H1 (cell line): Measurements from ENCODE around the gene TXN2. TPM values are rescaled to one million over a fixed set of nuclear protein-coding genes. Genes with fewer than 3 reads are reported as not detected.

Source experiments
- CTCF ChIA-PET: fragments of 300-600 bp; sonication (Branson Sonifier 250); formaldehyde crosslinking; loops from one replicate; lab custom pipeline; 2021; ENCODE audit not compliant: partially characterized antibody; lab: Charles Lee
- POLR2A ChIA-PET: fragments of 300-600 bp; sonication (Branson Sonifier 250); formaldehyde crosslinking; loops from one replicate; lab custom pipeline; 2021; ENCODE audit warnings: inconsistent platforms; ENCODE audit not compliant: partially characterized antibody; lab: Charles Lee
- DNase-seq, 2 experiments: peaks; one replicate each; pipeline versions ENCODE4 v3.0.0 to v3.0.0-alpha.2; 2010 to 2022; ENCODE audit warnings: low spot score in 2 of 2, low read depth in 1 of 2, mixed read lengths in 1 of 2
- FAIRE-seq: peaks from 2 replicates; lab custom pipeline; 2011; peaks lifted over from hg19 to GRCh38; lab: Jason Lieb, UNC
- H2AFZ ChIP-seq: 2 replicates; pipeline ENCODE4 v1.8.1; 2012; ENCODE audit warnings: low read length, inconsistent platforms
- H2AK5ac ChIP-seq: 2 replicates; pipeline ENCODE4 v1.6.1; 2013; ENCODE audit warnings: low read depth, low read length
- H2BK120ac ChIP-seq: replicated peaks from 2 replicates; pipeline ENCODE3; 2013; ENCODE audit warnings: low read depth, low read length, inconsistent platforms
- H2BK12ac ChIP-seq: 2 replicates; pipeline ENCODE4 v1.6.1; 2013; ENCODE audit warnings: low read depth, low read length
- H2BK15ac ChIP-seq: 2 replicates; pipeline ENCODE4 v1.6.1; 2013; ENCODE audit warnings: low read length
- H2BK20ac ChIP-seq: 2 replicates; pipeline ENCODE4 v1.6.1; 2013; ENCODE audit warnings: low read length
- H2BK5ac ChIP-seq: 2 replicates; pipeline ENCODE4 v1.6.1; 2013; ENCODE audit warnings: low read depth, low read length
- H3K14ac ChIP-seq: 2 replicates; pipeline ENCODE4 v1.6.1; 2013; ENCODE audit warnings: inconsistent platforms; ENCODE audit not compliant: insufficient read length
- H3K18ac ChIP-seq: 2 replicates; pipeline ENCODE4 v1.6.1; 2013; ENCODE audit warnings: low read length; ENCODE audit errors: extremely low read depth
- H3K23ac ChIP-seq: 2 replicates; pipeline ENCODE4 v1.6.1; 2013; ENCODE audit warnings: inconsistent platforms; ENCODE audit not compliant: insufficient read length
- H3K23me2 ChIP-seq: 2 replicates; pipeline ENCODE4 v1.6.1; 2013; ENCODE audit warnings: low read depth, low read length
- H3K27ac ChIP-seq: 2 replicates; pipeline ENCODE4 v1.6.1; 2011; ENCODE audit warnings: low read depth, low read length, inconsistent platforms
- H3K27me3 ChIP-seq, 4 experiments: replicated peaks in 1 of 4; 1 replicate in 1 of 4; 2 replicates in 3 of 4; pipeline versions ENCODE4 v1.6.1 to v1.8.1; 2011 to 2013; ENCODE audit warnings: low read length in 3 of 4, mild to moderate bottlenecking in 3 of 4, inconsistent platforms in 2 of 4, mixed read lengths in 2 of 4, moderate library complexity in 1 of 4; ENCODE audit not compliant: control insufficient read depth in 3 of 4, insufficient read depth in 3 of 4; ENCODE audit errors: extremely low read depth in 1 of 4
- H3K36me3 ChIP-seq, 4 experiments: 2 replicates each; pipeline versions ENCODE4 v1.6.1 to v1.8.1; 2011 to 2013; ENCODE audit warnings: mild to moderate bottlenecking in 4 of 4, low read length in 3 of 4, moderate library complexity in 2 of 4, control low read depth in 1 of 4, inconsistent platforms in 1 of 4; ENCODE audit not compliant: insufficient read depth in 4 of 4, control insufficient read depth in 2 of 4
- H3K4ac ChIP-seq: replicated peaks from 2 replicates; pipeline ENCODE3; 2013; ENCODE audit warnings: low read length, low read depth, mixed read lengths, inconsistent platforms; ENCODE audit not compliant: insufficient read length
- H3K4me1 ChIP-seq, 4 experiments: replicated peaks in 1 of 4; 1 replicate in 1 of 4; 2 replicates in 3 of 4; pipeline versions ENCODE4 v1.6.1 to v1.8.1; 2011 to 2013; ENCODE audit warnings: low read length in 3 of 4, inconsistent platforms in 2 of 4, mixed read lengths in 1 of 4; ENCODE audit not compliant: insufficient read depth in 4 of 4, control insufficient read depth in 3 of 4
- H3K4me2 ChIP-seq, 2 experiments: 2 replicates each; pipeline versions ENCODE4 v1.6.1 to v1.8.1; 2011 to 2013; ENCODE audit warnings: low read depth in 2 of 2, low read length in 2 of 2, control low read depth in 1 of 2, inconsistent platforms in 1 of 2, mild to moderate bottlenecking in 1 of 2; ENCODE audit not compliant: insufficient read depth in 1 of 2
- H3K4me3 ChIP-seq, 4 experiments: fragments of 200-600, 300-600 bp in 1 of 4; sonication (generic), shearing (Covaris generic), sonication (Bioruptor Twin) in 1 of 4; 2 replicates each; pipeline versions ENCODE4 v1.5.1 to v1.8.1; 2011 to 2016; ENCODE audit warnings: low read length in 4 of 4, low read depth in 3 of 4, control low read depth in 2 of 4, inconsistent platforms in 2 of 4, mild to moderate bottlenecking in 2 of 4, mixed read lengths in 1 of 4, moderate library complexity in 1 of 4; ENCODE audit not compliant: insufficient read depth in 2 of 4; ENCODE audit errors: extremely low read depth in 1 of 4
- H3K56ac ChIP-seq: replicated peaks from 2 replicates; pipeline ENCODE3; 2013; ENCODE audit warnings: low read depth, mild to moderate bottlenecking, mixed read lengths, low read length, inconsistent platforms; ENCODE audit not compliant: insufficient read length
- H3K79me1 ChIP-seq: 2 replicates; pipeline ENCODE4 v1.6.1; 2013; ENCODE audit warnings: low read depth, low read length, control low read depth
- H3K79me2 ChIP-seq, 2 experiments: 2 replicates each; pipeline versions ENCODE4 v1.6.1 to v1.8.1; 2012 to 2013; ENCODE audit warnings: low read length in 2 of 2, mild to moderate bottlenecking in 2 of 2, inconsistent platforms in 1 of 2; ENCODE audit not compliant: insufficient read depth in 2 of 2, control insufficient read depth in 1 of 2
- H3K9ac ChIP-seq, 4 experiments: replicated peaks in 1 of 4; 1 replicate in 1 of 4; 2 replicates in 3 of 4; pipeline versions ENCODE4 v1.6.1 to v1.8.1; 2011 to 2013; ENCODE audit warnings: low read depth in 3 of 4, low read length in 3 of 4, control low read depth in 2 of 4, mild to moderate bottlenecking in 2 of 4, moderate library complexity in 2 of 4, inconsistent platforms in 1 of 4; ENCODE audit errors: extremely low read depth in 1 of 4
- H3K9me3 ChIP-seq, 2 experiments: 2 replicates each; pipeline versions ENCODE4 v1.6.1 to v1.8.1; 2012 to 2013; ENCODE audit warnings: mild to moderate bottlenecking in 2 of 2, moderate library complexity in 2 of 2, control low read depth in 1 of 2, inconsistent platforms in 1 of 2, low read depth in 1 of 2, low read length in 1 of 2, mixed read lengths in 1 of 2; ENCODE audit not compliant: insufficient read depth in 2 of 2
- H4K20me1 ChIP-seq, 2 experiments: replicated peaks in 1 of 2; 2 replicates each; pipeline versions ENCODE3 to v1.8.1; 2011 to 2013; ENCODE audit warnings: inconsistent platforms in 2 of 2, low read length in 2 of 2, mild to moderate bottlenecking in 1 of 2; ENCODE audit not compliant: insufficient read depth in 2 of 2, control insufficient read depth in 1 of 2
- H4K5ac ChIP-seq: 2 replicates; pipeline ENCODE4 v1.6.1; 2013; ENCODE audit warnings: low read length, low read depth, mixed read lengths, inconsistent platforms; ENCODE audit not compliant: insufficient read length
- H4K8ac ChIP-seq: 2 replicates; pipeline ENCODE4 v1.8.0; 2013; ENCODE audit warnings: mild to moderate bottlenecking, moderate library complexity, low read length, inconsistent platforms; ENCODE audit not compliant: insufficient read depth; ENCODE audit errors: extremely low read depth
- H4K91ac ChIP-seq: replicated peaks from 2 replicates; pipeline ENCODE3; 2013; ENCODE audit warnings: low read length, mixed read lengths, inconsistent platforms; ENCODE audit not compliant: insufficient read length
- SRF ChIP-seq: IDR thresholded peaks from 2 replicates; pipeline ENCODE4 v1.6.1; 2011; ENCODE audit warnings: mild to moderate bottlenecking, low read depth, low read length, moderate library complexity
- WGBS, 2 experiments: shearing (Covaris generic) in 1 of 2; methylation state at CpG; one replicate each; pipeline versions ENCODE4 v1.1.6 to v1.1.7; 2013 to 2015; ENCODE audit warnings: low lambda C conversion rate in 2 of 2, mixed read lengths in 2 of 2, inconsistent platforms in 1 of 2, low coverage in 1 of 2, missing lambda C conversion rate in 1 of 2; ENCODE audit not compliant: insufficient replicate concordance in 2 of 2, insufficient coverage in 1 of 2, insufficient read length in 1 of 2; ENCODE audit errors: extremely low coverage in 1 of 2, missing lambda C conversion rate in 1 of 2; 5-methylcytosine and 5-hydroxymethylcytosine counted together
- polyA plus RNA-seq, 7 experiments: library from polyadenylated mRNA; depleted of rRNA in 3 of 7; stranded (reverse) in 5 of 7; unstranded in 2 of 7; fragments of >200 nt in 5 of 7; fragments of 200-250 nt in 2 of 7; gene quantifications; 1 replicate in 5 of 7; 2 replicates in 1 of 7; 4 replicates in 1 of 7; pipeline versions ENCODE4 v1.2.1 to v1.2.3, GENCODE V29; 2011 to 2013; ENCODE audit warnings: missing spikeins in 2 of 7, mixed read lengths in 2 of 7
- total RNA-seq: library from RNA; stranded (reverse); fragmentation: NEBNext Ultra II Directional; extraction: Animal tissue kit (Norgen Biotek cat#: 25700); gene quantifications from 2 replicates; pipeline ENCODE4 v1.2.1, GENCODE V29; 2021
- TF ChIP-seq, protein P1 (sequence below): IDR thresholded peaks from 2 replicates; pipeline ENCODE4 v1.6.1; 2012; ENCODE audit warnings: inconsistent platforms

TXN2 gene
- total and polyA plus RNA-seq, 2 of the 8 experiments (the other 6 are each of a cell fraction or from before 2014, with no cell fraction given), result 47.5 to 116 TPM

DNA sequence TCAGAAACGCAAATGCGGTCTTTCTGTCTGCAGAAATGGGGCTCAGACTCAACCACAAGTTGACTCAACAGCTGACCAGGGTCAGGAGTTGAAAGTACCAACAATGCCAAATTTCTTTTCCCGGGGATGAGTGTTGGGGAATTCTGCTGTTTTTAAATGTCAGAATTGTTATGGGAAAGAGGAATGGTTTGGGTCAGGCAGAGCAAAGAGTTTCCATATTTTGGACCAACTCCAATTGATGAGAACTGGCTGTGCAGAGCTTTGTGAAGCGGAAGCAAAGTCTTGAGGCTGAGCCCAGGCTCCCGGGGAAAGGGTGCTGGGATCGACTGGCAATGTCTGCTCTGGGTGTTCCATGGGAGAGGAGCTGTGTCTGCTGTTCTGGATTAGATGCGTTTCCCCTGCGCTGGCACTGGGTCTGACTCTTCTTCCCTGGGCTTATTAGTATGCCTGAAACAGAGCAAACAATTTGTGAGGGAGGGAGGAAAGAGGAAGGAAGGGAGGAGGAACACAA, 36.2 kb downstream of the TXN2 start:
- H4K8ac ChIP-seq, result no peak overlapping the region
- ChIA-PET CTCF (interaction anchor here (1.1 to 1.9 kb wide), 4 partner anchors 12 to 168 kb away, joined by 3 to 5 read pairs (median 4); no protein-coding TSS in a partner anchor), POLR2A (interaction anchor here (0.7 to 2.0 kb wide), 5 partner anchors 10 to 68 kb away, joined by 3 to 8 read pairs (median 5); no protein-coding TSS in a partner anchor)
- no peak overlapping the region for H3K27ac ChIP-seq
- H3K36me3 ChIP-seq, result no peaks in the 10 kb centered on the region
- H4K20me1 ChIP-seq, result no peaks in the 10 kb centered on the region
- H4K5ac ChIP-seq, result no peak overlapping the region
- no peak overlapping the region for H3K18ac ChIP-seq
- no peaks in the 10 kb centered on the region for H3K27me3 ChIP-seq
- no peak overlapping the region for H2AK5ac ChIP-seq
- TF ChIP-seq, protein P1, sequence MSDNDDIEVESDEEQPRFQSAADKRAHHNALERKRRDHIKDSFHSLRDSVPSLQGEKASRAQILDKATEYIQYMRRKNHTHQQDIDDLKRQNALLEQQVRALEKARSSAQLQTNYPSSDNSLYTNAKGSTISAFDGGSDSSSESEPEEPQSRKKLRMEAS, result no peak
- TF ChIP-seq SRF, result peak; percentile 66; the same call in 1 of the 2 replicates
- TF ChIP-seq, all 59 proteins: peak for 1
- Histone ChIP-seq H3K4ac (no peak overlapping the region), H3K14ac (no peak overlapping the region), H3K9ac (no peak overlapping the region), H3K4me1 (peaks cover 0 to 5% (median 0%) of the 10 kb centered on the region in 4 experiments; a peak in 2 of 7 replicates), H3K56ac (no peak overlapping the region), H4K91ac (peak overlapping the region; percentile 20), H3K23me2 (no peaks in the 10 kb centered on the region), H2BK120ac (no peak overlapping the region), H2BK20ac (no peak overlapping the region), H3K79me2 (no peaks in the 10 kb centered on the region), H2AFZ (peak overlapping the region; percentile 62; the same call in 1 of the 2 replicates), H2BK12ac (no peak overlapping the region), H3K79me1 (no peaks in the 10 kb centered on the region), H3K9me3 (no peaks in the 10 kb centered on the region), H3K23ac (no peak overlapping the region), H2BK5ac (no peak overlapping the region), H3K4me3 (no peak overlapping the region), H2BK15ac (0 out of 2 replicates have a peak overlapping the region, but pooled peaks have one; percentile 33), H3K4me2 (no peak overlapping the region)
- DNase-seq, result no peak
- 84% methylated on average over 8 of the region's 8 CpGs; no CpG with 5 or more reads in 1 of the 2 experiments for WGBS, 2 experiments
- FAIRE-seq, result no peak
